ENCODE measurements around the gene PGM2.

Gene PGM2

GRCh38 chr4:37905533-37906169, 79.2 kb downstream of the PGM2 start:
- Histone ChIP-seq H3K9me3 (ENCODE audit: control insufficient read depth, low read depth, low read length) (no peaks in the 10 kb centered on the region), H3K4me3 (ENCODE audit: low read length) (no peak overlapping the region), H3K27ac (ENCODE audit: low read length) (no peak overlapping the region), H3K9ac (ENCODE audit: low read length) (no peak overlapping the region), H3K4me1 (ENCODE audit: control insufficient read depth, low read depth, low read length) (peaks cover 6% of the 10 kb centered on the region), H3K27me3 (ENCODE audit: control insufficient read depth, insufficient read depth, low read length) (no peaks in the 10 kb centered on the region), H3K36me3 (ENCODE audit: control insufficient read depth, low read depth, low read length) (no peaks in the 10 kb centered on the region)

- peaks cover 6% of the 10 kb centered on the region for H3K4me1 ChIP-seq (ENCODE audit: control insufficient read depth, low read depth, low read length)
- H3K4me3 ChIP-seq (ENCODE audit: low read length) = no peak overlapping the region
- H3K36me3 ChIP-seq (ENCODE audit: control insufficient read depth, low read depth, low read length) = no peaks in the 10 kb centered on the region
- H3K9ac ChIP-seq (ENCODE audit: low read length) = no peak overlapping the region
- no peak overlapping the region for H3K27ac ChIP-seq (ENCODE audit: low read length)
- no peaks in the 10 kb centered on the region for H3K27me3 ChIP-seq (ENCODE audit: control insufficient read depth, insufficient read depth, low read length)
- H3K9me3 ChIP-seq (ENCODE audit: control insufficient read depth, low read depth, low read length) = no peaks in the 10 kb centered on the region
These were observed 82.2 kb downstream of the PGM2 start for GRCh38 chr4:37908488-37909331.

- H3K4me3 ChIP-seq (ENCODE audit: low read length) = no peak overlapping the region
- H3K9me3 ChIP-seq (ENCODE audit: control insufficient read depth, low read depth, low read length) = no peaks in the 10 kb centered on the region
- H3K4me1 ChIP-seq (ENCODE audit: control insufficient read depth, low read depth, low read length) = peaks cover 6% of the 10 kb centered on the region
- H3K27me3 ChIP-seq (ENCODE audit: control insufficient read depth, insufficient read depth, low read length) = no peaks in the 10 kb centered on the region
- H3K27ac ChIP-seq (ENCODE audit: low read length) = no peak overlapping the region
- no peak overlapping the region for H3K9ac ChIP-seq (ENCODE audit: low read length)
- H3K36me3 ChIP-seq (ENCODE audit: control insufficient read depth, low read depth, low read length) = no peaks in the 10 kb centered on the region
These were observed 83.0 kb downstream of the PGM2 start for GRCh38 chr4:37909332-37910090.

- Histone ChIP-seq H3K9me3 (ENCODE audit: control insufficient read depth, low read depth, low read length) (no peaks in the 10 kb centered on the region), H3K36me3 (ENCODE audit: control insufficient read depth, low read depth, low read length) (no peaks in the 10 kb centered on the region), H3K9ac (ENCODE audit: low read length) (no peak overlapping the region)
These were observed 83.6 kb downstream of the PGM2 start for GRCh38 chr4:37910091-37910486.

More at GRCh38 chr4:37910091-37910486, 83.6 kb downstream of the PGM2 start:
- no peaks in the 10 kb centered on the region for H3K27me3 ChIP-seq (ENCODE audit: control insufficient read depth, insufficient read depth, low read length)
- H3K4me1 ChIP-seq (ENCODE audit: control insufficient read depth, low read depth, low read length) = peaks cover 6% of the 10 kb centered on the region
- no peak overlapping the region for H3K27ac ChIP-seq (ENCODE audit: low read length)
- H3K4me3 ChIP-seq (ENCODE audit: low read length) = no peak overlapping the region

Data from iPS-18a (cell line).